Left ventricle myocardium inferior (tissue), 1 donor: Measurements from ENCODE around the gene PPP4C. TPM values are rescaled to one million over a fixed set of nuclear protein-coding genes. Genes with fewer than 3 reads are reported as not detected.

Experiments used
- DNase-seq: peaks from one replicate; pipeline ENCODE4 v3.0.0-alpha.2; 2020
- H3K27ac ChIP-seq: fragments of 200-600 bp; replicated peaks from 2 replicates; pipeline ENCODE4 v1.8.0; 2021
- H3K27me3 ChIP-seq: fragments of 200-600 bp; 2 replicates; pipeline ENCODE4 v1.8.0; 2021; ENCODE audit warnings: low read depth
- H3K36me3 ChIP-seq: fragments of 200-600 bp; 2 replicates; pipeline ENCODE4 v1.8.0; 2021
- H3K4me1 ChIP-seq: fragments of 200-600 bp; 2 replicates; pipeline ENCODE4 v1.8.0; 2021
- H3K4me3 ChIP-seq: fragments of 200-600 bp; 2 replicates; pipeline ENCODE4 v1.8.0; 2021; ENCODE audit warnings: mild to moderate bottlenecking, moderate library complexity
- H3K9me3 ChIP-seq: fragments of 200-600 bp; replicated peaks from 2 replicates; pipeline ENCODE4 v1.8.0; 2021
- intact Hi-C: fragments of 100-400 bp; cut with micrococcal nuclease; formaldehyde crosslinking; loops from one replicate; pipeline ENCODE4 v1.11.0; 2022
- total RNA-seq: library from RNA; stranded (reverse); fragmentation: NEBNext Ultra II Directional; extraction: Animal tissue kit (Norgen Biotek cat#: 25700); gene quantifications from one replicate; pipeline ENCODE4 v1.2.1, GENCODE V29; 2021
- TF ChIP-seq, protein P1 (sequence below): fragments of 200-600 bp; IDR thresholded peaks from 2 replicates; pipeline ENCODE4 v1.8.0; 2021; ENCODE audit warnings: antibody characterized with exemption, mild to moderate bottlenecking, borderline replicate concordance
- donor health status: DM: no; HTN: yes; CAD: no; lungs with severe emphysema.

The PPP4C gene
- total RNA-seq, 1 donor from 2014 or later: 32.2 TPM

DNA sequence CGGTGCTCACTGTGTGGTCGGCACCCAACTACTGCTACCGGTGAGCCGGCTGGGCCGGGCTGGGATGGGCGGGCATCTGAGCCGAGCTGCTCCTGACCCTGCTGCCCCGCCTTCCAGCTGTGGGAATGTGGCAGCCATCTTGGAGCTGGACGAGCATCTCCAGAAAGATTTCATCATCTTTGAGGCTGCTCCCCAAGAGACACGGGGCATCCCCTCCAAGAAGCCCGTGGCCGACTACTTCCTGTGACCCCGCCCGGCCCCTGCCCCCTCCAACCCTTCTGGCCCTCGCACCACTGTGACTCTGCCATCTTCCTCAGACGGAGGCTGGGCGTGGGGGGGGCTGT lies 9.0 kb downstream of the PPP4C start:
- Histone ChIP-seq H3K4me3 (no peak overlapping the region), H3K27ac (peak overlapping the region; percentile 62), H3K27me3 (no peaks in the 10 kb centered on the region), H3K36me3 (peaks cover 60% of the 10 kb centered on the region), H3K9me3 (no peaks in the 10 kb centered on the region), H3K4me1 (peaks cover 21% of the 10 kb centered on the region)
- DNase-seq: peak; percentile 57
- TF ChIP-seq, protein P1, sequence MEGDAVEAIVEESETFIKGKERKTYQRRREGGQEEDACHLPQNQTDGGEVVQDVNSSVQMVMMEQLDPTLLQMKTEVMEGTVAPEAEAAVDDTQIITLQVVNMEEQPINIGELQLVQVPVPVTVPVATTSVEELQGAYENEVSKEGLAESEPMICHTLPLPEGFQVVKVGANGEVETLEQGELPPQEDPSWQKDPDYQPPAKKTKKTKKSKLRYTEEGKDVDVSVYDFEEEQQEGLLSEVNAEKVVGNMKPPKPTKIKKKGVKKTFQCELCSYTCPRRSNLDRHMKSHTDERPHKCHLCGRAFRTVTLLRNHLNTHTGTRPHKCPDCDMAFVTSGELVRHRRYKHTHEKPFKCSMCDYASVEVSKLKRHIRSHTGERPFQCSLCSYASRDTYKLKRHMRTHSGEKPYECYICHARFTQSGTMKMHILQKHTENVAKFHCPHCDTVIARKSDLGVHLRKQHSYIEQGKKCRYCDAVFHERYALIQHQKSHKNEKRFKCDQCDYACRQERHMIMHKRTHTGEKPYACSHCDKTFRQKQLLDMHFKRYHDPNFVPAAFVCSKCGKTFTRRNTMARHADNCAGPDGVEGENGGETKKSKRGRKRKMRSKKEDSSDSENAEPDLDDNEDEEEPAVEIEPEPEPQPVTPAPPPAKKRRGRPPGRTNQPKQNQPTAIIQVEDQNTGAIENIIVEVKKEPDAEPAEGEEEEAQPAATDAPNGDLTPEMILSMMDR: no peak
- intact Hi-C loops: no loop called here

DNA sequence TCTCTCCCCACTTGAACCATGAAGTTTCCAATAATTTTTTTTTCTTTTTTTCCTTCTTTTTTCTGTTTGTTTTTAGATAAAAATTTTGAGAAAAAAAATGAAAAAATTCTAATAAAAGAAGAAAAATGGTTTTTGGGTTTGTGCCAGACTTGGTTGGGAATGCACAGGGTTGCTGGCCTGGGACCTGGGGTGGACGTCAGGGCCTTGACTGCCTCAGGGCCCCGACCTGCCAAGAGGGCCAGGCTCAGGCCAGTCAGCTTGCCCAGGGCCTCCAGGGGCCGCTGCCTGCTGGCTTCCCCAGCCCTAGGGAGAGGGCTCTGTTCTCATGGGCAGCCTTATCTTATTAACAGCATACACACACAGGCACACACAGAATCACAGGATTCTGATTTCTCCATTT lies 9.5 kb downstream of the PPP4C start:
- Histone ChIP-seq H3K27ac (peak overlapping the region; percentile 62), H3K4me3 (no peak overlapping the region), H3K36me3 (peaks cover 56% of the 10 kb centered on the region), H3K4me1 (peaks cover 20% of the 10 kb centered on the region), H3K9me3 (no peaks in the 10 kb centered on the region), H3K27me3 (no peaks in the 10 kb centered on the region)
- intact Hi-C loops: no loop called here
- TF ChIP-seq, protein P1: no peak
- DNase-seq: no peak

DNA sequence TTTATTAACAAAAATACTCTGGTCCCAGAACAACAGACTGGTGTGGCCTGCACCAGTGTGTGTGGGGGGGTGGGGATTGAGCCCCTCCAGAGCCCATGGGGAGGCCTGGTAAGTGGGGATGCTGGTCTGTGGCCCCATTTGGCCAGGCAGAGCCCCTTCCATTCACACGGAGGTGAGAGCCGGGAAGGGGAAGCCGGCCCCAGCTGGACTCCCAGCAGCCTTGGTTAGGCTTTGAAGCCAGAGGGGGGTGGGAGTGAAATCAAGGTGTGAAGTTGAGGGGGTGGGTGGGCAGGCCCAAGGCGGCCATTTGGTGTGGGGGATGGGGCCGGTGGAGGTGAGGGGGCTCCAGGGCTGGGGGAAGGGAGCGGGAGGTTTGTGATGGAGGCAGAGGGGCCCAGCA lies 10.0 kb downstream of the PPP4C start:
- H3K4me1 ChIP-seq: peaks cover 22% of the 10 kb centered on the region
- peak overlapping the region; percentile 62 for H3K27ac ChIP-seq
- no peak for DNase-seq
- no peaks in the 10 kb centered on the region for H3K9me3 ChIP-seq
- no peaks in the 10 kb centered on the region for H3K27me3 ChIP-seq
- intact Hi-C loops: no loop called here
- peaks cover 50% of the 10 kb centered on the region for H3K36me3 ChIP-seq
- H3K4me3 ChIP-seq: no peak overlapping the region
- TF ChIP-seq, protein P1: no peak

DNA sequence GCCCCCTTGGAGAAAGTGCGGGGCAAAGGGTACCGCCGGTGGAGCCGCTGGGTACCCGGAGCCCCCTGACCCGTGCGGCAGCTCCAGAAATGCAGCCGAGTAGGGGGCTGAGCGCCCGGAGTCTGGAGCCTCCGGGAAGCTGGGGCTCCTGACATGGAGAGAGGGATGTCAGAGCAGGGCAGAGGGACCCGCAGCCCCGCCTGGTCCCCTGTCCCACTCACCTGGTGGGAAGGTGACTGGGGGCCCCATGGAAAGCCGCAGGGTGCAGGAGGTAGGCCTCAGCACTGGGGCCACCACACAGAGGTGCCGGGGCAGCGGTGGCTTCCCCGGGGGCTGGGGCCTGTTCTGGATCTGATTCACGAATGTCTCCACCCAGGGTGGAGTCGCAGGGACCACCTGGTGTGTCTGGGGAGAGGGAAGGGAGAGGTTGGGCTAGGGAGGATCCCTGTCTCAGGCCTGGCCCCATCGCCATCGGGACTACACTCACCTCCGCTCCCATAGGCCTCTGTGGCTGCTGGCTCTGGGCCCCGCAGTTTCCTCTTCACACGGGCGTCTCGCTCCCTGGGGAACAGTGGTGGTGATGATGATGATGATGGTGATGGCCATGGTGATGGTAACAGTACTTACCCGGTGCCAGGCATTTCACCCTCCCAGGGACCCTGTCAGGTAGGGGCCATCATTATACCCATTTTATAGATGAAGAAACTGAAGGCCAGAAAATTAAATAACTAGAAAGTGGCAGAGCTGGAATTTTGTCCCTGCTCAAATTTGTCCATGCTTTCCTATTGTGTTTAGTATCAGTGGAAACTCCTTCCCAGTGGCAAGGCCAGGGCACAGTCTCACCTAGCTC lies 10.7 kb downstream of the PPP4C start:
- Histone ChIP-seq H3K9me3 (no peaks in the 10 kb centered on the region), H3K4me1 (peaks cover 29% of the 10 kb centered on the region), H3K27me3 (no peaks in the 10 kb centered on the region), H3K4me3 (no peak overlapping the region), H3K27ac (peak overlapping the region; percentile 2), H3K36me3 (peaks cover 43% of the 10 kb centered on the region)
- intact Hi-C loops: no loop called here
- TF ChIP-seq, protein P1: no peak
- DNase-seq: no peak

DNA sequence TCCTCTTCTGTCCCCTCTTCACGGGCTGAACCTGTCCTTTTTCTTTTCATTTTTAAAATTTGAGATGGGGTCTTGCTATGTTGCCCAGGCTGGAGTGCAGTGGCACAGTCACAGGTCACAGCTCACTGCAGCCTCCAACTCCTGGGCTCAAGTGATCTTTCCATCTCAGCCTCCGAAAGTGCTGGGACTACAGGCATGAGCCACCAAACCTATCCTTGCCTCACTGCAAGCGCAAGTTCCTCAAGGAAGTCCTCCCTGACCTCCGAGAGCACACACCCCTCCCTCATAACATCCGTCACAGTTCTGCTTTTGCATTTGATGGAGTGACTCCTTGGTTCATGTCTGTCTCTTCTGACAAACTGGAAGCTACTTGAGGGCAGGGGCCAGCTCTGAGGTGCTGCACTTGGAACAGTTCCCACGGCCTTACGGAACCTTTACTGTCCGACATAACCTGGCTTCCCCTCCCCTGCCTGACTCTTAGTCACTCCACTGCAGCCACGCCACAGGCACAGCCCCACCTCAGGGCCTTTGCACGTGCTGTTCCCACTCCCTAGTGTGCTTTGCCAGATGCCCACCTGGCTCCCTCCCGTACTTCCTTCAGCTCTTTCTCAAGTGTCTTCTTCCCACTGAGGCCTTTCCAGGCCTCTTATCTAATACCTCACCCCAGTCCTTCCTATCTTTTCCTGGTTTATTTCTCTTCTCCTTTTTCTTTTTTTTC lies 11.5 kb downstream of the PPP4C start:
- Histone ChIP-seq H3K4me3 (no peak overlapping the region), H3K4me1 (peaks cover 35% of the 10 kb centered on the region), H3K9me3 (no peaks in the 10 kb centered on the region), H3K27ac (no peak overlapping the region), H3K27me3 (no peaks in the 10 kb centered on the region), H3K36me3 (peaks cover 35% of the 10 kb centered on the region)
- DNase-seq: no peak
- intact Hi-C loops: no loop called here
- TF ChIP-seq, protein P1: no peak
